ENCODE measurements around the gene RHBDF1. TPM values are rescaled to one million over a fixed set of nuclear protein-coding genes. Genes with fewer than 3 reads are reported as not detected.

RHBDF1 gene
- total and polyA plus RNA-seq, 4 donors = 1.8 to 6.2 (median 3.5) TPM

- Histone ChIP-seq H3K4me1 (ENCODE audit: control insufficient read depth in 4 of 4, insufficient read depth in 4 of 4, low read length in 3 of 4) (peaks cover 2 to 15% (median 5%) of the 10 kb centered on the region in 4 donors), H3K9ac (ENCODE audit: low read depth in 1 of 2, low read length in 2 of 2) (no peak overlapping the region), H3K27me3 (ENCODE audit: control insufficient read depth in 4 of 4, insufficient read depth in 4 of 4, low read length in 3 of 4) (no peaks in the 10 kb centered on the region), H3K27ac (ENCODE audit: low read depth in 1 of 2, low read length in 2 of 2) (no peak overlapping the region), H3K9me3 (ENCODE audit: control insufficient read depth in 4 of 4, low read length in 3 of 4) (no peaks in the 10 kb centered on the region), H3K4me3 (ENCODE audit: low read depth in 1 of 3, low read length in 3 of 3) (no peak overlapping the region), H3K36me3 (ENCODE audit: control insufficient read depth in 4 of 4, insufficient read depth in 3 of 4, low read depth in 1 of 4, low read length in 3 of 4) (peaks cover 2 to 29% (median 4%) of the 10 kb centered on the region in 4 donors)
- 90% methylated on average over 89 of the region's 89 CpGs for WGBS
- no peak for TF ChIP-seq YY1 (IDR thresholded peaks at IDR 0.05)
- TF ChIP-seq, protein P1, sequence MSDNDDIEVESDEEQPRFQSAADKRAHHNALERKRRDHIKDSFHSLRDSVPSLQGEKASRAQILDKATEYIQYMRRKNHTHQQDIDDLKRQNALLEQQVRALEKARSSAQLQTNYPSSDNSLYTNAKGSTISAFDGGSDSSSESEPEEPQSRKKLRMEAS (IDR thresholded peaks at IDR 0.05) = no peak
- no peak for TF ChIP-seq REST (IDR thresholded peaks at IDR 0.05)
- TF ChIP-seq SP1 (IDR thresholded peaks at IDR 0.05) = no peak
- TF ChIP-seq ZBTB33 (IDR thresholded peaks at IDR 0.05) = no peak
- no peak for TF ChIP-seq TAF1 (conservative IDR thresholded peaks at IDR 0.05)
- TF ChIP-seq ATF3 (IDR thresholded peaks at IDR 0.05) = no peak
- TF ChIP-seq JUND (IDR thresholded peaks at IDR 0.05) = no peak
- no peak for TF ChIP-seq RAD21 (IDR thresholded peaks at IDR 0.05)
- no peak for TF ChIP-seq FOXA1 (IDR thresholded peaks at IDR 0.05)
- TF ChIP-seq, protein P2, sequence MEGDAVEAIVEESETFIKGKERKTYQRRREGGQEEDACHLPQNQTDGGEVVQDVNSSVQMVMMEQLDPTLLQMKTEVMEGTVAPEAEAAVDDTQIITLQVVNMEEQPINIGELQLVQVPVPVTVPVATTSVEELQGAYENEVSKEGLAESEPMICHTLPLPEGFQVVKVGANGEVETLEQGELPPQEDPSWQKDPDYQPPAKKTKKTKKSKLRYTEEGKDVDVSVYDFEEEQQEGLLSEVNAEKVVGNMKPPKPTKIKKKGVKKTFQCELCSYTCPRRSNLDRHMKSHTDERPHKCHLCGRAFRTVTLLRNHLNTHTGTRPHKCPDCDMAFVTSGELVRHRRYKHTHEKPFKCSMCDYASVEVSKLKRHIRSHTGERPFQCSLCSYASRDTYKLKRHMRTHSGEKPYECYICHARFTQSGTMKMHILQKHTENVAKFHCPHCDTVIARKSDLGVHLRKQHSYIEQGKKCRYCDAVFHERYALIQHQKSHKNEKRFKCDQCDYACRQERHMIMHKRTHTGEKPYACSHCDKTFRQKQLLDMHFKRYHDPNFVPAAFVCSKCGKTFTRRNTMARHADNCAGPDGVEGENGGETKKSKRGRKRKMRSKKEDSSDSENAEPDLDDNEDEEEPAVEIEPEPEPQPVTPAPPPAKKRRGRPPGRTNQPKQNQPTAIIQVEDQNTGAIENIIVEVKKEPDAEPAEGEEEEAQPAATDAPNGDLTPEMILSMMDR (IDR thresholded peaks at IDR 0.05; ENCODE audit: low read depth, low read length, missing input control) = no peak
- TF ChIP-seq RXRA (IDR thresholded peaks at IDR 0.05) = no peak
- TF ChIP-seq GABPA (IDR thresholded peaks at IDR 0.05 in 1 of 2, conservative IDR thresholded peaks at IDR 0.05 in 1 of 2) = no peak
- TF ChIP-seq HNF4G (IDR thresholded peaks at IDR 0.05) = no peak
- TF ChIP-seq FOXA2 (IDR thresholded peaks at IDR 0.05) = no peak
- TF ChIP-seq EGR1 (IDR thresholded peaks at IDR 0.05; ENCODE audit: low read depth in 2 of 2) = no peak
- TF ChIP-seq HNF4A (conservative IDR thresholded peaks at IDR 0.05) = no peak
- no peak for TF ChIP-seq NR2F2 (IDR thresholded peaks at IDR 0.05)
- no peak for DNase-seq (ENCODE audit: low spot score)
Measured at GRCh38 chr16:60929-61878, 11.2 kb downstream of the RHBDF1 start.
